ENCODE measurements around the gene CHURC1. TPM values are rescaled to one million over a fixed set of nuclear protein-coding genes. Genes with fewer than 3 reads are reported as not detected.

The CHURC1 gene
- total RNA-seq, 2 experiments from 2014 or later: 33.0 to 72.5 TPM

- no peaks in the 10 kb centered on the region for H3K36me3 ChIP-seq (ENCODE audit: insufficient read depth, low read length)
- no peak overlapping the region for H3K4me2 ChIP-seq (ENCODE audit: low read length)
- no peak overlapping the region for H3K27ac ChIP-seq (ENCODE audit: low read depth, low read length, poor library complexity, severe bottlenecking)
- intact Hi-C loops (cut with micrococcal nuclease; ENCODE audit: unreplicated experiment): no loop called here
- DNase-seq (ENCODE audit: low spot score): no peak
- H3K9me3 ChIP-seq (ENCODE audit: low read length): no peaks in the 10 kb centered on the region
- H2AFZ ChIP-seq (ENCODE audit: low read length): no peak overlapping the region
- no TSS peak for BruUV-seq (replicated peaks)
- POLR2A ChIA-PET: interaction anchor here (0.6 to 1.1 kb wide), 3 partner anchors 12 to 46 kb away, joined by 3 to 5 read pairs (median 3); no protein-coding TSS in a partner anchor
- H3K79me2 ChIP-seq (ENCODE audit: insufficient read depth, low read depth, low read length): no peaks in the 10 kb centered on the region
- no peaks in the 10 kb centered on the region; the same call in 1 of the 2 replicates for H4K20me1 ChIP-seq (ENCODE audit: insufficient read depth, low read length)
- H3K4me3 ChIP-seq (ENCODE audit: low read depth, low read length, poor library complexity, severe bottlenecking): no peak overlapping the region
- peaks cover 11% of the 10 kb centered on the region for H3K4me1 ChIP-seq (ENCODE audit: insufficient read depth, low read length, poor library complexity, severe bottlenecking)
- CTCF ChIA-PET (ENCODE audit: unreplicated experiment): interaction anchor here (0.7 kb wide), 1 partner anchor 23 kb away, joined by 4 read pairs; no protein-coding TSS in a partner anchor
- TF ChIP-seq CTCF (conservative IDR thresholded peaks at IDR 0.05; ENCODE audit: low read length) (no peak), EZH2phosphoT487 (IDR thresholded peaks at IDR 0.05; ENCODE audit: borderline replicate concordance, low read depth, low read length) (no peak)
- no peaks in the 10 kb centered on the region for H3K9me2 ChIP-seq (ENCODE audit: insufficient read depth, low read length)
These were observed 55.8 kb downstream of the CHURC1 start for GRCh38 chr14:64970041-64970440.

GRCh38 chr14:64970776-64971477 is 56.7 kb downstream of the CHURC1 start:
- DNase-seq (ENCODE audit: low spot score): no peak
- Histone ChIP-seq H3K79me2 (ENCODE audit: insufficient read depth, low read depth, low read length) (no peaks in the 10 kb centered on the region), H2AFZ (ENCODE audit: low read length) (no peak overlapping the region), H3K9me2 (ENCODE audit: insufficient read depth, low read length) (no peaks in the 10 kb centered on the region), H3K4me1 (ENCODE audit: insufficient read depth, low read length, poor library complexity, severe bottlenecking) (peaks cover 11% of the 10 kb centered on the region), H3K4me2 (ENCODE audit: low read length) (no peak overlapping the region), H3K4me3 (ENCODE audit: low read depth, low read length, poor library complexity, severe bottlenecking) (no peak overlapping the region), H3K27ac (ENCODE audit: low read depth, low read length, poor library complexity, severe bottlenecking) (no peak overlapping the region), H3K9me3 (ENCODE audit: low read length) (no peaks in the 10 kb centered on the region), H3K36me3 (ENCODE audit: insufficient read depth, low read length) (no peaks in the 10 kb centered on the region), H4K20me1 (ENCODE audit: insufficient read depth, low read length) (no peaks in the 10 kb centered on the region; the same call in 1 of the 2 replicates)
- ChIA-PET CTCF (ENCODE audit: unreplicated experiment) (no interaction called here), POLR2A (interaction anchor here (1.0 to 1.1 kb wide), 3 partner anchors 10 to 13 kb away, joined by 3 to 4 read pairs (median 3); no protein-coding TSS in a partner anchor)
- intact Hi-C loops (cut with micrococcal nuclease; ENCODE audit: unreplicated experiment): no loop called here
- no TSS peak for BruUV-seq (replicated peaks)
- TF ChIP-seq CTCF (conservative IDR thresholded peaks at IDR 0.05; ENCODE audit: low read length) (no peak), EZH2phosphoT487 (IDR thresholded peaks at IDR 0.05; ENCODE audit: borderline replicate concordance, low read depth, low read length) (no peak)

GRCh38 chr14:64971491-64971942 is 57.3 kb downstream of the CHURC1 start:
- CTCF ChIA-PET (ENCODE audit: unreplicated experiment): no interaction called here
- no peak for DNase-seq (ENCODE audit: low spot score)
- BruUV-seq (replicated peaks): no TSS peak
- Histone ChIP-seq H3K4me3 (ENCODE audit: low read depth, low read length, poor library complexity, severe bottlenecking) (peak overlapping the region; percentile 59), H3K36me3 (ENCODE audit: insufficient read depth, low read length) (no peaks in the 10 kb centered on the region), H3K9me3 (ENCODE audit: low read length) (no peaks in the 10 kb centered on the region), H3K4me1 (ENCODE audit: insufficient read depth, low read length, poor library complexity, severe bottlenecking) (peaks cover 11% of the 10 kb centered on the region), H3K9me2 (ENCODE audit: insufficient read depth, low read length) (no peaks in the 10 kb centered on the region), H2AFZ (ENCODE audit: low read length) (no peak overlapping the region), H3K27ac (ENCODE audit: low read depth, low read length, poor library complexity, severe bottlenecking) (no peak overlapping the region), H4K20me1 (ENCODE audit: insufficient read depth, low read length) (no peaks in the 10 kb centered on the region; the same call in 1 of the 2 replicates), H3K79me2 (ENCODE audit: insufficient read depth, low read depth, low read length) (no peaks in the 10 kb centered on the region), H3K4me2 (ENCODE audit: low read length) (peak overlapping the region; percentile 67)
- TF ChIP-seq EZH2phosphoT487 (IDR thresholded peaks at IDR 0.05; ENCODE audit: borderline replicate concordance, low read depth, low read length) (no peak), CTCF (conservative IDR thresholded peaks at IDR 0.05; ENCODE audit: low read length) (no peak)
- intact Hi-C loops (cut with micrococcal nuclease; ENCODE audit: unreplicated experiment): no loop called here
- POLR2A ChIA-PET: interaction anchor here (1.0 kb wide), 1 partner anchor 9 kb away, joined by 4 read pairs; no protein-coding TSS in a partner anchor

Measured in OCI-LY7 (cell line).